Measurements from ENCODE around the gene SERPINC1. TPM values are rescaled to one million over a fixed set of nuclear protein-coding genes. Genes with fewer than 3 reads are reported as not detected.

SERPINC1 gene
- total RNA-seq, 1 experiment from 2014 or later: 0.57 TPM

DNA sequence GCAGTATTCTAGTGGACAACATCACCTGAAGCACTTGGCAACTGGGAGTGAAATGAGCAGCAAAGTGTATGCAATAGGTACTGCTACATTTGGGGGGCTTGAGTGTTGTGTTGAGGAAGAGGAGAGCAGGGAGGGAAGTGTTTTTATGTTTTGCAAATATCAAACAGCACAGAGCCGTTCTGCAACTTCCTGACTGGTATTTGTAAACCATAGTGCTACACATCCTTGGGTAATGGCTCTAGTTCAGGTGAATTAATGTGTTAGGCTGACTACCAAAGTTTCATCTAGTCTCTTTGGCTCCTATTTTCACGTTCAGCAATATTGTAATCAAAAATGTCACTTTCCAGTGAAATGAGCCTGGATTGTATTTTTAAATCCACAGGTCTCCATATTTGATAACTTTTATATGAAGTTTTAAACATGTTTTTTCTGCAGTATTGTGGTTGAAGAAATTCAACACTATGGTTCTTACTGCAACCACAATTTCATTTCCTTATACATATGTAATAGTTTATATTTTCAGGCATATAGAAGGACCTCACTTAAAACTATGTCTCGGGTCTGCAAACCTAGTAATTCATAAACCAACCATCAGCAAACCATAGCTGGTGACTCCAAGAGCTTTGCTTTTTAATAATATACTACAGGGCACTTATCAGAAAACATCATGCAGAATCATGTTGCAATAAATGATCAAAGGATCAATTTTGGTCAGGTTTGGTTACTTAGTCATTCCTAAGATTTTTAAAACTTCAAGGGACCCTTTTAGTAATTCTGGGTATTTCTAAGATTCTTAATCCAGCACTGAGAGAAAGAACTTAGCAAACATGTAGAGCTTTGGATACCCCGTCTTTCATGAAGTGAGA is 30.1 kb downstream of the SERPINC1 start:
- H3K27me3 Mint-ChIP-seq (ENCODE audit: low read depth): no peaks in the 10 kb centered on the region
- no peaks in the 10 kb centered on the region for H3K9me3 Mint-ChIP-seq
- H3K27ac Mint-ChIP-seq: peak overlapping the region; percentile 71
- TF ChIP-seq NR1H2 (CRISPR knock-in tag; IDR thresholded peaks at IDR 0.05): no peak
- TF ChIP-seq ZNF317 (CRISPR knock-in tag; IDR thresholded peaks at IDR 0.05; ENCODE audit: borderline replicate concordance, low read depth): no peak
- no peak for TF ChIP-seq ZNF423 (CRISPR knock-in tag; IDR thresholded peaks at IDR 0.05)
- no peak for TF ChIP-seq ATF2 (CRISPR knock-in tag; IDR thresholded peaks at IDR 0.05; ENCODE audit: borderline replicate concordance, low read depth)
- no peak for TF ChIP-seq FOXP1 (CRISPR knock-in tag; IDR thresholded peaks at IDR 0.05; ENCODE audit: borderline replicate concordance)
- no peak for TF ChIP-seq SP1 (CRISPR knock-in tag; conservative IDR thresholded peaks at IDR 0.05)
- TF ChIP-seq USF1 (CRISPR knock-in tag; IDR thresholded peaks at IDR 0.05): no peak
- no peak for TF ChIP-seq ZNF138 (CRISPR knock-in tag; conservative IDR thresholded peaks at IDR 0.05)
- TF ChIP-seq, protein P1, sequence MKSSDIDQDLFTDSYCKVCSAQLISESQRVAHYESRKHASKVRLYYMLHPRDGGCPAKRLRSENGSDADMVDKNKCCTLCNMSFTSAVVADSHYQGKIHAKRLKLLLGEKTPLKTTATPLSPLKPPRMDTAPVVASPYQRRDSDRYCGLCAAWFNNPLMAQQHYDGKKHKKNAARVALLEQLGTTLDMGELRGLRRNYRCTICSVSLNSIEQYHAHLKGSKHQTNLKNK (CRISPR knock-in tag; IDR thresholded peaks at IDR 0.05): no peak
- no peak for TF ChIP-seq USF2 (CRISPR knock-in tag; IDR thresholded peaks at IDR 0.05)
- TF ChIP-seq ZNF219 (CRISPR knock-in tag; IDR thresholded peaks at IDR 0.05; ENCODE audit: borderline replicate concordance): no peak
- no peak for TF ChIP-seq CREM (CRISPR knock-in tag; IDR thresholded peaks at IDR 0.05)
- TF ChIP-seq EMX1 (CRISPR knock-in tag; IDR thresholded peaks at IDR 0.05): no peak
- no peak for TF ChIP-seq ETV6 (CRISPR knock-in tag; IDR thresholded peaks at IDR 0.05)
- ChIA-PET POLR2A (no interaction called here), CTCF (interaction anchor here (0.9 kb wide), 1 partner anchor 19 kb away, joined by 3 read pairs; the partner anchor contains the start of gene ZBTB37)
- no peak for DNase-seq (ENCODE audit: low spot score)
- ATAC-seq: no peak
- H3K4me3 Mint-ChIP-seq: no peak overlapping the region
- H3K4me1 Mint-ChIP-seq: peaks cover 62% of the 10 kb centered on the region
- H3K36me3 Mint-ChIP-seq: peaks cover 14% of the 10 kb centered on the region

DNA sequence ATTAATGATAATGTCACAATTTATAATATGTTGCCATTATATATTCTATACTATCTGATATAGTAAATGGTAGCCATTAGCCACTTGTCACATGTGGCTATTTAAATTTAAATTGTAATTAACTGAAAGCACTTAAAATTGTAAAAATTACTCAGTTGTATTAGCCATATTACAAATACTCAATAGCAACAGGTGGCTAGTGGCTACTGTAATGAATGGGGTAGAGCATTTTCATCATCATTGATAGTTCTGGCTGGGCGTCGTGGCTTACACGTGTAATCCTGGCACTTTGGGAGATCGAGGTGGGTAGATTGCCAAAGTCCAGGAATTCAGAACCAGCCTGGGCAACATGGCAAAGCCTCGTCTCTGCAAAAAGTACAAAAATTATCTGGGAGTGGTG is 32.4 kb downstream of the SERPINC1 start:
- no peak overlapping the region for H3K27ac Mint-ChIP-seq
- peaks cover 26% of the 10 kb centered on the region for H3K36me3 Mint-ChIP-seq
- POLR2A ChIA-PET: no interaction called here

More for the DNA sequence above, 32.4 kb downstream of the SERPINC1 start:
- no peak for TF ChIP-seq ZNF263 (CRISPR knock-in tag; IDR thresholded peaks at IDR 0.05; ENCODE audit: low read depth)
- TF ChIP-seq, protein P2, sequence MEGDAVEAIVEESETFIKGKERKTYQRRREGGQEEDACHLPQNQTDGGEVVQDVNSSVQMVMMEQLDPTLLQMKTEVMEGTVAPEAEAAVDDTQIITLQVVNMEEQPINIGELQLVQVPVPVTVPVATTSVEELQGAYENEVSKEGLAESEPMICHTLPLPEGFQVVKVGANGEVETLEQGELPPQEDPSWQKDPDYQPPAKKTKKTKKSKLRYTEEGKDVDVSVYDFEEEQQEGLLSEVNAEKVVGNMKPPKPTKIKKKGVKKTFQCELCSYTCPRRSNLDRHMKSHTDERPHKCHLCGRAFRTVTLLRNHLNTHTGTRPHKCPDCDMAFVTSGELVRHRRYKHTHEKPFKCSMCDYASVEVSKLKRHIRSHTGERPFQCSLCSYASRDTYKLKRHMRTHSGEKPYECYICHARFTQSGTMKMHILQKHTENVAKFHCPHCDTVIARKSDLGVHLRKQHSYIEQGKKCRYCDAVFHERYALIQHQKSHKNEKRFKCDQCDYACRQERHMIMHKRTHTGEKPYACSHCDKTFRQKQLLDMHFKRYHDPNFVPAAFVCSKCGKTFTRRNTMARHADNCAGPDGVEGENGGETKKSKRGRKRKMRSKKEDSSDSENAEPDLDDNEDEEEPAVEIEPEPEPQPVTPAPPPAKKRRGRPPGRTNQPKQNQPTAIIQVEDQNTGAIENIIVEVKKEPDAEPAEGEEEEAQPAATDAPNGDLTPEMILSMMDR (IDR thresholded peaks at IDR 0.05): no peak
- no peak for TF ChIP-seq ZBTB21 (CRISPR knock-in tag; IDR thresholded peaks at IDR 0.05; ENCODE audit: borderline replicate concordance)
- TF ChIP-seq, protein P3, sequence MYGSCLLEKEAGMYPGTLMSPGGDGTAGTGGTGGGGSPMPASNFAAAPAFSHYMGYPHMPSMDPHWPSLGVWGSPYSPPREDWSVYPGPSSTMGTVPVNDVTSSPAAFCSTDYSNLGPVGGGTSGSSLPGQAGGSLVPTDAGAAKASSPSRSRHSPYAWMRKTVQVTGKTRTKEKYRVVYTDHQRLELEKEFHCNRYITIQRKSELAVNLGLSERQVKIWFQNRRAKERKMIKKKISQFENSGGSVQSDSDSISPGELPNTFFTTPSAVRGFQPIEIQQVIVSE (CRISPR knock-in tag; IDR thresholded peaks at IDR 0.05; ENCODE audit: borderline replicate concordance): no peak
- no peak for TF ChIP-seq NR2C2 (CRISPR knock-in tag; IDR thresholded peaks at IDR 0.05)
- TF ChIP-seq E2F1 (CRISPR knock-in tag; IDR thresholded peaks at IDR 0.05): no peak
- TF ChIP-seq EMX1 (CRISPR knock-in tag; IDR thresholded peaks at IDR 0.05): no peak
- TF ChIP-seq, protein P4, sequence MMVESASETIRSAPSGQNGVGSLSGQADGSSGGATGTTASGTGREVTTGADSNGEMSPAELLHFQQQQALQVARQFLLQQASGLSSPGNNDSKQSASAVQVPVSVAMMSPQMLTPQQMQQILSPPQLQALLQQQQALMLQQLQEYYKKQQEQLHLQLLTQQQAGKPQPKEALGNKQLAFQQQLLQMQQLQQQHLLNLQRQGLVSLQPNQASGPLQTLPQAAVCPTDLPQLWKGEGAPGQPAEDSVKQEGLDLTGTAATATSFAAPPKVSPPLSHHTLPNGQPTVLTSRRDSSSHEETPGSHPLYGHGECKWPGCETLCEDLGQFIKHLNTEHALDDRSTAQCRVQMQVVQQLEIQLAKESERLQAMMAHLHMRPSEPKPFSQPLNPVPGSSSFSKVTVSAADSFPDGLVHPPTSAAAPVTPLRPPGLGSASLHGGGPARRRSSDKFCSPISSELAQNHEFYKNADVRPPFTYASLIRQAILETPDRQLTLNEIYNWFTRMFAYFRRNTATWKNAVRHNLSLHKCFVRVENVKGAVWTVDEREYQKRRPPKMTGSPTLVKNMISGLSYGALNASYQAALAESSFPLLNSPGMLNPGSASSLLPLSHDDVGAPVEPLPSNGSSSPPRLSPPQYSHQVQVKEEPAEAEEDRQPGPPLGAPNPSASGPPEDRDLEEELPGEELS (CRISPR knock-in tag; IDR thresholded peaks at IDR 0.05): no peak
- no peak for TF ChIP-seq ZNF396 (CRISPR knock-in tag; IDR thresholded peaks at IDR 0.05; ENCODE audit: borderline replicate concordance)
- TF ChIP-seq, protein P5, sequence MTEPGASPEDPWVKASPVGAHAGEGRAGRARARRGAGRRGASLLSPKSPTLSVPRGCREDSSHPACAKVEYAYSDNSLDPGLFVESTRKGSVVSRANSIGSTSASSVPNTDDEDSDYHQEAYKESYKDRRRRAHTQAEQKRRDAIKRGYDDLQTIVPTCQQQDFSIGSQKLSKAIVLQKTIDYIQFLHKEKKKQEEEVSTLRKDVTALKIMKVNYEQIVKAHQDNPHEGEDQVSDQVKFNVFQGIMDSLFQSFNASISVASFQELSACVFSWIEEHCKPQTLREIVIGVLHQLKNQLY (CRISPR knock-in tag; IDR thresholded peaks at IDR 0.05): no peak
- TF ChIP-seq KAT7 (CRISPR knock-in tag; IDR thresholded peaks at IDR 0.05; ENCODE audit: borderline replicate concordance): no peak
- H3K4me1 Mint-ChIP-seq: peaks cover 42% of the 10 kb centered on the region
- no peak overlapping the region for H3K4me3 Mint-ChIP-seq
- H3K9me3 Mint-ChIP-seq: peaks cover 3% of the 10 kb centered on the region
- CTCF ChIA-PET: no interaction called here
- H3K27me3 Mint-ChIP-seq (ENCODE audit: low read depth): no peaks in the 10 kb centered on the region
- ATAC-seq (no peak), DNase-seq (ENCODE audit: low spot score) (no peak)
